Neuronal stem cell (in vitro differentiated cells): Measurements from ENCODE around the gene CCDC149.

Experiments used
- DNase-seq: peaks from one replicate; pipeline ENCODE4 v3.0.0-alpha.2; 2013; ENCODE audit warnings: low spot score
- H2AFZ ChIP-seq: one replicate; pipeline ENCODE4 v1.6.1; 2013; ENCODE audit warnings: mild to moderate bottlenecking, low read length, inconsistent platforms
- H2AK5ac ChIP-seq: 2 replicates; pipeline ENCODE4 v1.6.1; 2013; ENCODE audit warnings: low read depth, mild to moderate bottlenecking, inconsistent platforms, low read length, moderate library complexity, mixed read lengths
- H2BK120ac ChIP-seq: 2 replicates; pipeline ENCODE4 v1.6.1; 2013; ENCODE audit warnings: low read depth, mild to moderate bottlenecking, inconsistent platforms, low read length, moderate library complexity, mixed read lengths
- H2BK12ac ChIP-seq: one replicate; pipeline ENCODE4 v1.6.1; 2013; ENCODE audit warnings: low read length, inconsistent platforms
- H2BK15ac ChIP-seq: 2 replicates; pipeline ENCODE4 v1.6.1; 2013; ENCODE audit warnings: mild to moderate bottlenecking, low read length, inconsistent platforms, mixed read lengths
- H2BK5ac ChIP-seq: one replicate; pipeline ENCODE4 v1.6.1; 2013; ENCODE audit warnings: inconsistent platforms, mild to moderate bottlenecking, low read length, moderate library complexity
- H3K14ac ChIP-seq: one replicate; pipeline ENCODE4 v1.6.1; 2013; ENCODE audit warnings: low read length, inconsistent platforms
- H3K18ac ChIP-seq: 2 replicates; pipeline ENCODE4 v1.6.1; 2013; ENCODE audit warnings: low read length, inconsistent platforms
- H3K23ac ChIP-seq: 2 replicates; pipeline ENCODE4 v1.6.1; 2013; ENCODE audit warnings: low read depth, mild to moderate bottlenecking, mixed read lengths, low read length, inconsistent platforms; ENCODE audit not compliant: poor library complexity
- H3K27ac ChIP-seq: replicated peaks from 3 replicates; pipeline ENCODE4 v1.5.1; 2013; ENCODE audit warnings: low read length, inconsistent platforms
- H3K27me3 ChIP-seq, 3 experiments: 2 replicates each; pipeline ENCODE4 v1.6.1; 2013; ENCODE audit warnings: low read length in 3 of 3, mild to moderate bottlenecking in 2 of 3, inconsistent platforms in 1 of 3, low read depth in 1 of 3, mixed read lengths in 1 of 3, moderate library complexity in 1 of 3; ENCODE audit not compliant: control insufficient read depth in 3 of 3, insufficient read depth in 3 of 3
- H3K36me3 ChIP-seq, 2 donors: replicated peaks in 1 of 2; 2 replicates each; pipeline ENCODE4 v1.6.1; 2013; ENCODE audit warnings: low read length in 2 of 2; ENCODE audit not compliant: control insufficient read depth in 2 of 2, insufficient read depth in 2 of 2
- H3K4ac ChIP-seq: 2 replicates; pipeline ENCODE4 v1.6.1; 2013; ENCODE audit warnings: inconsistent platforms, mild to moderate bottlenecking, low read length, moderate library complexity
- H3K4me1 ChIP-seq, 2 donors: 1 replicate in 1 of 2; 2 replicates in 1 of 2; pipeline ENCODE4 v1.6.1; 2013; ENCODE audit warnings: low read length in 2 of 2, low read depth in 1 of 2; ENCODE audit not compliant: control insufficient read depth in 2 of 2, insufficient read depth in 1 of 2
- H3K4me2 ChIP-seq: one replicate; pipeline ENCODE4 v1.6.1; 2013; ENCODE audit warnings: mild to moderate bottlenecking, low read length, inconsistent platforms; ENCODE audit not compliant: insufficient read depth, poor library complexity, severe bottlenecking
- H3K4me3 ChIP-seq, 2 donors: 2 replicates each; pipeline ENCODE4 v1.5.1; 2013; ENCODE audit warnings: low read length in 2 of 2, mild to moderate bottlenecking in 2 of 2, inconsistent platforms in 1 of 2, moderate library complexity in 1 of 2
- H3K79me1 ChIP-seq: one replicate; pipeline ENCODE4 v1.6.1; 2013; ENCODE audit warnings: low read depth, mild to moderate bottlenecking, inconsistent platforms, low read length, moderate library complexity
- H3K9ac ChIP-seq: one replicate; pipeline ENCODE4 v1.6.1; 2013; ENCODE audit warnings: mild to moderate bottlenecking, low read depth, low read length, inconsistent platforms; ENCODE audit not compliant: poor library complexity
- H3K9me3 ChIP-seq, 2 donors: replicated peaks in 1 of 2; 2 replicates each; pipeline versions ENCODE3 to v1.6.1; 2013; ENCODE audit warnings: low read length in 2 of 2, mild to moderate bottlenecking in 2 of 2, inconsistent platforms in 1 of 2, low read depth in 1 of 2, mixed read lengths in 1 of 2, moderate library complexity in 1 of 2; ENCODE audit not compliant: control insufficient read depth in 2 of 2, insufficient read depth in 1 of 2
- H4K8ac ChIP-seq: one replicate; pipeline ENCODE4 v1.6.1; 2013; ENCODE audit warnings: low read depth, mild to moderate bottlenecking, inconsistent platforms, low read length, moderate library complexity
- H4K91ac ChIP-seq: one replicate; pipeline ENCODE4 v1.6.1; 2013; ENCODE audit warnings: low read length, low read depth, mild to moderate bottlenecking, inconsistent platforms; ENCODE audit not compliant: poor library complexity
- WGBS, 2 donors: extraction: QIAGEN DNeasy Blood & Tissue Kit; methylation state at CpG; one replicate each; pipeline ENCODE4 v1.1.7; 2013; ENCODE audit warnings: missing lambda C conversion rate in 2 of 2, mixed read lengths in 1 of 2; ENCODE audit not compliant: insufficient read length in 2 of 2, insufficient replicate concordance in 1 of 2; ENCODE audit errors: extremely low coverage in 2 of 2; 5-methylcytosine and 5-hydroxymethylcytosine counted together

The CCDC149 gene

DNA sequence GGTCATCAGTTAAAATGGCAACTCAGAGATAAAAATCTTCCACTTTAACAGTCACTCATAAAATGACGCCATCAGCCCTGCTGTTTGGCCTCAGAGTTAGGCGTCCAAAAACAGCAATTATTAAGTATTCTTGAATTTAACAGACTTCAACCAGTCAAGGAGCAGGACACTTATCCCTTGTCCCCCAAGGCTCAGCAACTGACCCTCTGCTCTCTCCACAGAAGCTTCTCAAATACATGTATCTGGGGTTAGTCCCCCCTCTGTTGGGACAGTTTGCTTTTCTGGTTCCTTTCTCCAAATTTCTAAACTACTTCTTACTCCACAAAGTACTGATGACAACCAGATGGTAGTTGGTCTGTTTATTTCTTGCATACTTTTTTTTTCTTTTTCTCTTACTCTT lies 63.1 kb downstream of the CCDC149 start:
- H2BK5ac ChIP-seq: no peak overlapping the region
- DNase-seq: no peak
- no peak overlapping the region for H4K91ac ChIP-seq
- H3K4me1 ChIP-seq: no peaks in the 10 kb centered on the region
- no peaks in the 10 kb centered on the region for H3K27me3 ChIP-seq
- H3K14ac ChIP-seq: no peak overlapping the region
- no peaks in the 10 kb centered on the region for H3K9me3 ChIP-seq
- H3K9ac ChIP-seq: no peak overlapping the region
- H3K4ac ChIP-seq: no peak overlapping the region
- no peak overlapping the region for H4K8ac ChIP-seq
- H3K23ac ChIP-seq: no peak overlapping the region
- no peaks in the 10 kb centered on the region for H3K79me1 ChIP-seq
- WGBS, 2 donors: no CpG with 5 or more reads among the region's 2 CpGs
- H3K18ac ChIP-seq: no peak overlapping the region
- H2AK5ac ChIP-seq: no peak overlapping the region
- no peak overlapping the region for H2BK15ac ChIP-seq
- H2BK12ac ChIP-seq: no peak overlapping the region
- H3K4me2 ChIP-seq: no peak overlapping the region
- no peak overlapping the region for H3K27ac ChIP-seq
- H2AFZ ChIP-seq: no peak overlapping the region
- H2BK120ac ChIP-seq: no peak overlapping the region
- no peak overlapping the region for H3K4me3 ChIP-seq
- H3K36me3 ChIP-seq: no peaks in the 10 kb centered on the region

DNA sequence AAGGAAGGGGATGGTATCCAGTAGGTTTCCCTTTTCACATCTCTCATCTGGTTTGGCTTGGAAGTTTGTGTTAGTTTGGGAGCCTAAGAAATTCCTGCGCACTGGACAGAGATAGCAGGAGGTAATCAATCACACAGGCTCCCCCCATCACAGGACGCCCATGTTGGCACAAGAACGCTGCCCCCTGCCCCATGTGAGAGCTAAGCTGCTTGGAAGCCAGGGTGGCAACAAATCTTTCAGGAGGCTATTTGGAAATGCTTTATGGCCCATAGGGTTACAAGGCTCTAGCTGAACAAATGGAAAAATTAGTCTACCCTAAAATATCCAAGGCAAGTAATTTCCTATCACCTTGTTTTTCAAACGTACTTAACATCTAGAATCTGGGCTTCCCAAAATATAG lies 63.5 kb downstream of the CCDC149 start:
- H3K9me3 ChIP-seq: no peaks in the 10 kb centered on the region
- no peak overlapping the region for H3K27ac ChIP-seq
- no peaks in the 10 kb centered on the region for H3K27me3 ChIP-seq
- H3K4me3 ChIP-seq: no peak overlapping the region
- no peak overlapping the region for H3K4ac ChIP-seq
- no peak overlapping the region for H2AFZ ChIP-seq
- H2BK5ac ChIP-seq: no peak overlapping the region
- no peak overlapping the region for H3K14ac ChIP-seq
- WGBS, 2 donors: no CpG with 5 or more reads among the region's 4 CpGs
- H4K8ac ChIP-seq: no peak overlapping the region
- no peak overlapping the region for H2BK12ac ChIP-seq
- no peak overlapping the region for H2BK120ac ChIP-seq
- H3K36me3 ChIP-seq: no peaks in the 10 kb centered on the region
- DNase-seq: no peak
- no peaks in the 10 kb centered on the region for H3K79me1 ChIP-seq
- no peak overlapping the region for H3K4me2 ChIP-seq
- H2BK15ac ChIP-seq: no peak overlapping the region
- no peak overlapping the region for H3K9ac ChIP-seq
- H2AK5ac ChIP-seq: no peak overlapping the region
- no peak overlapping the region for H3K23ac ChIP-seq
- H3K18ac ChIP-seq: no peak overlapping the region
- H4K91ac ChIP-seq: no peak overlapping the region
- H3K4me1 ChIP-seq: no peaks in the 10 kb centered on the region

DNA sequence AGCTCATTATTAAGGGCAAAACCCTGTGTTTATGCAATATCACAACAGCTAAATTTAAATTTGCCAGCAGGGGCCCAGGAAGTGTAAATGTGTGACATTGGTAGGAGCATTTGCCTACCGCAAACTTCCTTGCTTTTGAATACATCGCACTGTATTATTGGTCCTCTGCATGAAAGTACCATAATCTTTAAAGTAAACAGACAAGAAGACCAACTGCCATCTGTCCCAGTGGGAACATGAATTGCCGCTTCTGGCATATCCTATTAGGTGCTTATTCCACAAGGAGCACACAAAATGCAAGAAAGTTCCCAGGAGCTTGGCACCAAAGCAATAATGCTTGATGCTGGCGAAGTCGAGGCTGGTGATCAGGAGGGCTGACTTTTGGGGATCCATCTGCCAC lies 66.1 kb downstream of the CCDC149 start:
- Histone ChIP-seq H3K36me3 (no peaks in the 10 kb centered on the region), H3K9me3 (no peaks in the 10 kb centered on the region), H2BK120ac (no peak overlapping the region), H3K27me3 (no peaks in the 10 kb centered on the region), H3K14ac (no peak overlapping the region), H3K4me3 (no peak overlapping the region), H3K9ac (no peak overlapping the region), H3K27ac (no peak overlapping the region), H2BK12ac (no peak overlapping the region), H2BK15ac (no peak overlapping the region), H4K8ac (no peak overlapping the region), H2AK5ac (no peak overlapping the region), H2AFZ (no peak overlapping the region), H4K91ac (no peak overlapping the region), H3K4me1 (no peaks in the 10 kb centered on the region), H3K4me2 (no peak overlapping the region), H3K23ac (no peak overlapping the region), H3K4ac (no peak overlapping the region), H2BK5ac (no peak overlapping the region), H3K79me1 (no peaks in the 10 kb centered on the region), H3K18ac (no peak overlapping the region)
- DNase-seq: no peak
- no CpG with 5 or more reads among the region's 5 CpGs for WGBS, 2 donors

DNA sequence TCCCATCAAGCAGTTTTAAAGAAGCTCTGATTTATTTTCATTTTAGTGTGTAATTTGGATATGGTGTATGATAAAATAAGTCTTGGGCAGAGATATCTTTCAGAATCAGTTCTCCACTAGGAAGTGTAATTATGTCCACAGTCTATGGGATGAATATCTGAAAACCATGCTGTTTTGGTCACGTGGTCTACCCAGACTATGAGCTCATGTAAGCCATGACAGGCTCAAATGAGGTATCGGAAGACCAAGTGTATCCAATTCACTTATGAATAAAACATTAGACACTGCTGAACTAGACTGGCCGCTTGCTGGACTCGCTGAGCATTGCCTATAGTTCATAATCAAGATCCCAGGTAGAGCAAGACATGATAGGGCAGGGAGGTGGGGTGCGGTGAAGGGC lies 66.9 kb downstream of the CCDC149 start:
- no CpG with 5 or more reads among the region's 5 CpGs for WGBS, 2 donors
- no peak overlapping the region for H3K18ac ChIP-seq
- H3K4me1 ChIP-seq: no peaks in the 10 kb centered on the region
- H3K36me3 ChIP-seq: no peaks in the 10 kb centered on the region
- H3K4me3 ChIP-seq: no peak overlapping the region
- H2BK5ac ChIP-seq: no peak overlapping the region
- H2BK12ac ChIP-seq: no peak overlapping the region
- no peak overlapping the region for H4K8ac ChIP-seq
- no peaks in the 10 kb centered on the region for H3K79me1 ChIP-seq
- no peak overlapping the region for H3K14ac ChIP-seq
- H2AFZ ChIP-seq: no peak overlapping the region
- H3K4ac ChIP-seq: no peak overlapping the region
- H2AK5ac ChIP-seq: no peak overlapping the region
- no peak overlapping the region for H2BK15ac ChIP-seq
- H3K4me2 ChIP-seq: no peak overlapping the region
- no peak overlapping the region for H3K23ac ChIP-seq
- H4K91ac ChIP-seq: no peak overlapping the region
- no peak overlapping the region for H3K27ac ChIP-seq
- no peaks in the 10 kb centered on the region for H3K27me3 ChIP-seq
- no peak overlapping the region for H3K9ac ChIP-seq
- no peak overlapping the region for H2BK120ac ChIP-seq
- DNase-seq: no peak
- H3K9me3 ChIP-seq: no peaks in the 10 kb centered on the region
